ENCODE data around the gene RAB36.
A peak's percentile ranks its signal among the peaks of the same experiment; 100 is the strongest.

Gene RAB36

GRCh38 chr22:23161029-23161428 is 15.8 kb downstream of the RAB36 start:
- no peak for DNase-seq

- DNase-seq = no peak
Measured at GRCh38 chr22:23161574-23161973, 16.3 kb downstream of the RAB36 start.

GRCh38 chr22:23163665-23164064 is 18.4 kb downstream of the RAB36 start:
- no peak for DNase-seq

- no peak for DNase-seq
Measured at GRCh38 chr22:23164091-23164490, 18.8 kb downstream of the RAB36 start.

- no peak for DNase-seq
Measured at GRCh38 chr22:23166042-23166831, 21.0 kb downstream of the RAB36 start.

GRCh38 chr22:23166841-23167616 is 21.8 kb downstream of the RAB36 start:
- DNase-seq = no peak

- no peak for DNase-seq
Measured at GRCh38 chr22:23168391-23169042, 23.2 kb downstream of the RAB36 start.

GRCh38 chr22:23169043-23169406 is 23.7 kb downstream of the RAB36 start:
- no peak for DNase-seq

GRCh38 chr22:23175817-23176644 is 30.8 kb downstream of the RAB36 start:
- DNase-seq = no peak

GRCh38 chr22:23176645-23177027 is 31.4 kb downstream of the RAB36 start:
- DNase-seq = no peak

- no peak for DNase-seq
Measured at GRCh38 chr22:23177197-23177596, 31.9 kb downstream of the RAB36 start.

- peak; percentile 81 for DNase-seq
Measured at GRCh38 chr22:23178512-23179254, 33.4 kb downstream of the RAB36 start.

- peak; percentile 51 for DNase-seq
Measured at GRCh38 chr22:23179381-23180299, 34.4 kb downstream of the RAB36 start.

- peak; percentile 63 for DNase-seq
Measured at GRCh38 chr22:23180301-23180892, 35.1 kb downstream of the RAB36 start, which contains the start of gene BCR. Gene BCR (plus strand): TSS chr22:23180509. CDS start chr22:23180961, 452 bp downstream.

GRCh38 chr22:23180893-23181720 is 35.8 kb downstream of the RAB36 start:
- peak; percentile 52 for DNase-seq

- DNase-seq = peak; percentile 35
Measured at GRCh38 chr22:23181721-23182308, 36.5 kb downstream of the RAB36 start.

GRCh38 chr22:23182309-23183060 is 37.2 kb downstream of the RAB36 start:
- DNase-seq = peak; percentile 79

GRCh38 chr22:23183061-23183698 is 37.9 kb downstream of the RAB36 start:
- no peak for DNase-seq

Data from stimulated activated CD8-positive, alpha-beta memory T cell treated with anti-CD3 and anti-CD28 coated beads, Interleukin-4, amount 100 ng/mL, for 48 hours (primary cell).